HepG2 (cell line): ENCODE results near the gene LRRC17. TPM values are rescaled to one million over a fixed set of nuclear protein-coding genes. Genes with fewer than 3 reads are reported as not detected.

ENCODE experiments used
- BORCS8-MEF2B ChIP-seq: sonication (generic); formaldehyde crosslinking; IDR thresholded peaks from 2 replicates; pipeline ENCODE4 v1.8.0; 2022; ENCODE audit warnings: mild to moderate bottlenecking, missing genetic modification reagents
- DNMT1 ChIP-seq: sonication (generic); formaldehyde crosslinking; IDR thresholded peaks from 2 replicates; pipeline ENCODE4 v1.5.1; 2020; ENCODE audit warnings: mild to moderate bottlenecking, missing genetic modification reagents
- MEIS1 ChIP-seq: sonication (generic); formaldehyde crosslinking; IDR thresholded peaks from 2 replicates; pipeline ENCODE4 v1.9.0; 2021; ENCODE audit warnings: mild to moderate bottlenecking, missing genetic modification reagents, moderate library complexity, borderline replicate concordance
- NFE2 ChIP-seq: sonication (generic); formaldehyde crosslinking; IDR thresholded peaks from 2 replicates; pipeline ENCODE4 v1.4.0; 2020; ENCODE audit warnings: missing genetic modification reagents
- PAF1 ChIP-seq: IDR thresholded peaks from 2 replicates; pipeline ENCODE4 v1.6.1; 2016; ENCODE audit warnings: missing genetic modification reagents, missing compliant biosample characterization
- SP5 ChIP-seq: IDR thresholded peaks from 2 replicates; pipeline ENCODE4 v1.6.1; 2016; ENCODE audit warnings: low read depth, borderline replicate concordance
- ZNF292 ChIP-seq: sonication (generic); formaldehyde crosslinking; IDR thresholded peaks from 2 replicates; pipeline ENCODE4 v1.8.1; 2022; ENCODE audit warnings: mild to moderate bottlenecking, low read depth, missing genetic modification reagents, borderline replicate concordance
- ZNF354B ChIP-seq: sonication (generic); formaldehyde crosslinking; IDR thresholded peaks from 2 replicates; pipeline ENCODE4 v1.8.0; 2022; ENCODE audit warnings: mild to moderate bottlenecking, missing genetic modification reagents
- ZNF501 ChIP-seq: sonication (generic); formaldehyde crosslinking; IDR thresholded peaks from 2 replicates; pipeline ENCODE4 v1.5.1; 2020; ENCODE audit warnings: mild to moderate bottlenecking, moderate library complexity, missing genetic modification reagents
- ZNF788 ChIP-seq: sonication (generic); formaldehyde crosslinking; IDR thresholded peaks from 2 replicates; pipeline ENCODE4 v1.5.0; 2020; ENCODE audit warnings: mild to moderate bottlenecking, missing genetic modification reagents, borderline replicate concordance
- polyA plus RNA-seq, 8 experiments: library from polyadenylated mRNA; depleted of rRNA in 3 of 8; stranded (reverse) in 7 of 8; unstranded in 1 of 8; fragments of >200 nt; fragmentation: Illumina TruSeq in 4 of 8; extraction: Trizol in 4 of 8; gene quantifications; 2 replicates each; pipeline versions ENCODE4 v1.2.1 to v1.2.3, GENCODE V29; 2011 to 2016; ENCODE audit warnings: low read depth in 4 of 8, missing spikeins in 1 of 8, mixed read lengths in 1 of 8; ENCODE audit not compliant: insufficient read depth in 1 of 8
- total RNA-seq, 5 experiments: library from RNA; depleted of rRNA; stranded (reverse); fragments of >200 nt; fragmentation: Illumina TruSeq; extraction: Trizol; gene quantifications; 2 replicates each; pipeline ENCODE4 v1.2.3, GENCODE V29; 2016; ENCODE audit warnings: low read depth in 1 of 5
- TF ChIP-seq, protein P1 (sequence below): sonication (generic); formaldehyde crosslinking; IDR thresholded peaks from 2 replicates; pipeline ENCODE4 v1.8.1; 2023; ENCODE audit warnings: mild to moderate bottlenecking, missing genetic modification reagents, borderline replicate concordance
- TF ChIP-seq, protein P2 (sequence below): sonication (generic); formaldehyde crosslinking; IDR thresholded peaks from 2 replicates; pipeline ENCODE4 v1.4.0; 2020; ENCODE audit warnings: missing genetic modification reagents

The LRRC17 gene
- total and polyA plus RNA-seq, 2 of the 13 experiments (the other 11 are each of a cell fraction or from before 2014, with no cell fraction given) = 0.20 to 0.66 TPM

DNA sequence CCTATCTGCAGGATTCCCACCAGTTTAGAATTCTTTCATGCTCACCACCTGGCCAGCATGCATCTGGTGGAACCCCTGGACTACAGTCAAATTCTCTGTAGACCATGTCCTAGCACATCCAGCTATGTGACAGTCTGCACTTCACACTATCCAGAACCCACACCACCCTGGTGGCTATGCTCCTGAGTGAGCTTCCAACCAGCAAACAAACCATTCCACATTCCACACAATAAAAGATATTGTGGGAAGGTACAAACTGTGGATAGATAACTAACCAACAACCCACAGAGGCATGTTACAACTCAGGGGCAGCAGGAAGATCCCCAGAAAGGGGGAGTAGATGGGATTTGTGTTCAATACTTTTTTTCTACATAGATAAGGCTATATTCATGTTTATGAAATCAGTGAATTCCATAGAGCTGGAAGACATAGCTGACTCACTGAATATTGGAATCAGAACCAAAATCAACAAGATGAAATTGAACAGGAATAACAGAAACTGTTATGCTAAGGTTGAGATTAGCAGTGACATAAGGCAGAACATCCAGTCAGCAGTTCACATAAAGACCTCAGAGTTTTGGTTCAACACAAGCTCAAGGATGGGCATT lies 72.5 kb downstream of the LRRC17 start (continued):
- no peak for TF ChIP-seq DNMT1
- no peak for TF ChIP-seq SP5
- no peak for TF ChIP-seq ZNF501 (CRISPR knock-in tag)
- no peak for TF ChIP-seq MEIS1 (CRISPR knock-in tag)
- TF ChIP-seq, protein P1, sequence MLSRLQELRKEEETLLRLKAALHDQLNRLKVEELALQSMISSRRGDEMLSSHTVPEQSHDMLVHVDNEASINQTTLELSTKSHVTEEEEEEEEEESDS (CRISPR knock-in tag) = no peak
- no peak for TF ChIP-seq NFE2 (CRISPR knock-in tag)
- no peak for TF ChIP-seq BORCS8-MEF2B (CRISPR knock-in tag)
- no peak for TF ChIP-seq ZNF292 (CRISPR knock-in tag)
- no peak for TF ChIP-seq ZNF788
- TF ChIP-seq PAF1 (CRISPR knock-in tag) = no peak
- TF ChIP-seq, protein P2, sequence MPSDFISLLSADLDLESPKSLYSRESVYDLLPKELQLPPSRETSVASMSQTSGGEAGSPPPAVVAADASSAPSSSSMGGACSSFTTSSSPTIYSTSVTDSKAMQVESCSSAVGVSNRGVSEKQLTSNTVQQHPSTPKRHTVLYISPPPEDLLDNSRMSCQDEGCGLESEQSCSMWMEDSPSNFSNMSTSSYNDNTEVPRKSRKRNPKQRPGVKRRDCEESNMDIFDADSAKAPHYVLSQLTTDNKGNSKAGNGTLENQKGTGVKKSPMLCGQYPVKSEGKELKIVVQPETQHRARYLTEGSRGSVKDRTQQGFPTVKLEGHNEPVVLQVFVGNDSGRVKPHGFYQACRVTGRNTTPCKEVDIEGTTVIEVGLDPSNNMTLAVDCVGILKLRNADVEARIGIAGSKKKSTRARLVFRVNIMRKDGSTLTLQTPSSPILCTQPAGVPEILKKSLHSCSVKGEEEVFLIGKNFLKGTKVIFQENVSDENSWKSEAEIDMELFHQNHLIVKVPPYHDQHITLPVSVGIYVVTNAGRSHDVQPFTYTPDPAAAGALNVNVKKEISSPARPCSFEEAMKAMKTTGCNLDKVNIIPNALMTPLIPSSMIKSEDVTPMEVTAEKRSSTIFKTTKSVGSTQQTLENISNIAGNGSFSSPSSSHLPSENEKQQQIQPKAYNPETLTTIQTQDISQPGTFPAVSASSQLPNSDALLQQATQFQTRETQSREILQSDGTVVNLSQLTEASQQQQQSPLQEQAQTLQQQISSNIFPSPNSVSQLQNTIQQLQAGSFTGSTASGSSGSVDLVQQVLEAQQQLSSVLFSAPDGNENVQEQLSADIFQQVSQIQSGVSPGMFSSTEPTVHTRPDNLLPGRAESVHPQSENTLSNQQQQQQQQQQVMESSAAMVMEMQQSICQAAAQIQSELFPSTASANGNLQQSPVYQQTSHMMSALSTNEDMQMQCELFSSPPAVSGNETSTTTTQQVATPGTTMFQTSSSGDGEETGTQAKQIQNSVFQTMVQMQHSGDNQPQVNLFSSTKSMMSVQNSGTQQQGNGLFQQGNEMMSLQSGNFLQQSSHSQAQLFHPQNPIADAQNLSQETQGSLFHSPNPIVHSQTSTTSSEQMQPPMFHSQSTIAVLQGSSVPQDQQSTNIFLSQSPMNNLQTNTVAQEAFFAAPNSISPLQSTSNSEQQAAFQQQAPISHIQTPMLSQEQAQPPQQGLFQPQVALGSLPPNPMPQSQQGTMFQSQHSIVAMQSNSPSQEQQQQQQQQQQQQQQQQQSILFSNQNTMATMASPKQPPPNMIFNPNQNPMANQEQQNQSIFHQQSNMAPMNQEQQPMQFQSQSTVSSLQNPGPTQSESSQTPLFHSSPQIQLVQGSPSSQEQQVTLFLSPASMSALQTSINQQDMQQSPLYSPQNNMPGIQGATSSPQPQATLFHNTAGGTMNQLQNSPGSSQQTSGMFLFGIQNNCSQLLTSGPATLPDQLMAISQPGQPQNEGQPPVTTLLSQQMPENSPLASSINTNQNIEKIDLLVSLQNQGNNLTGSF (CRISPR knock-in tag) = no peak
- TF ChIP-seq ZNF354B (CRISPR knock-in tag) = no peak
- TF ChIP-seq, all 625 proteins: peak for 0
